ENCODE data around the gene PSD4. TPM values are rescaled to one million over a fixed set of nuclear protein-coding genes. Genes with fewer than 3 reads are reported as not detected.

The PSD4 gene
- total RNA-seq, 2 donors from 2014 or later, result 2.4 to 4.5 TPM

GRCh38 chr2:113208396-113208795, 34.6 kb downstream of the PSD4 start:
- Histone ChIP-seq H3K4me3 (no peak overlapping the region), H3K9me3 (no peaks in the 10 kb centered on the region), H3K36me3 (no peaks in the 10 kb centered on the region), H3K27me3 (no peaks in the 10 kb centered on the region), H3K4me1 (peaks cover 0 to 27% of the 10 kb centered on the region in 2 donors), H3K27ac (no peak overlapping the region)
- DNase-seq (ENCODE audit: low spot score), result no peak
- TF ChIP-seq CTCF (IDR thresholded peaks at IDR 0.05), result no peak

GRCh38 chr2:113209011-113209645, 35.4 kb downstream of the PSD4 start:
- no peak overlapping the region for H3K27ac ChIP-seq
- H3K36me3 ChIP-seq, result no peaks in the 10 kb centered on the region
- no peak overlapping the region for H3K4me3 ChIP-seq
- no peaks in the 10 kb centered on the region for H3K27me3 ChIP-seq
- DNase-seq (ENCODE audit: low spot score), result no peak
- H3K4me1 ChIP-seq, result peaks cover 0 to 27% of the 10 kb centered on the region in 2 donors
- no peak for TF ChIP-seq CTCF (IDR thresholded peaks at IDR 0.05)
- no peaks in the 10 kb centered on the region for H3K9me3 ChIP-seq

GRCh38 chr2:113209646-113210171, 35.9 kb downstream of the PSD4 start:
- TF ChIP-seq CTCF (IDR thresholded peaks at IDR 0.05), result no peak
- Histone ChIP-seq H3K36me3 (no peaks in the 10 kb centered on the region), H3K4me1 (peaks cover 0 to 27% of the 10 kb centered on the region in 2 donors), H3K4me3 (no peak overlapping the region), H3K27me3 (no peaks in the 10 kb centered on the region), H3K9me3 (no peaks in the 10 kb centered on the region), H3K27ac (no peak overlapping the region)
- no peak for DNase-seq (ENCODE audit: low spot score)

GRCh38 chr2:113211226-113212105, 37.7 kb downstream of the PSD4 start:
- DNase-seq (ENCODE audit: low spot score), result peak; percentile 83
- Histone ChIP-seq H3K4me1 (peaks cover 0 to 31% of the 10 kb centered on the region in 2 donors), H3K4me3 (no peak overlapping the region), H3K27ac (peak overlapping the region; percentile 69 to 75), H3K27me3 (no peaks in the 10 kb centered on the region), H3K36me3 (no peaks in the 10 kb centered on the region), H3K9me3 (no peaks in the 10 kb centered on the region)
- no peak for TF ChIP-seq CTCF (IDR thresholded peaks at IDR 0.05)

- Histone ChIP-seq H3K27ac (peak overlapping the region; percentile 69 to 75), H3K9me3 (no peaks in the 10 kb centered on the region), H3K4me1 (peaks cover 0 to 41% of the 10 kb centered on the region in 2 donors), H3K36me3 (no peaks in the 10 kb centered on the region), H3K4me3 (no peak overlapping the region), H3K27me3 (no peaks in the 10 kb centered on the region)
- peak; percentile 78 for DNase-seq (ENCODE audit: low spot score)
- no peak for TF ChIP-seq CTCF (IDR thresholded peaks at IDR 0.05)
Observed at GRCh38 chr2:113212245-113213060, 38.7 kb downstream of the PSD4 start.

Data from right atrium auricular region (tissue), 2 donors.